PFSK-1 (cell line): ENCODE measurements around the gene BFSP1.

Source experiments
- FOXP2 ChIP-seq: optimal IDR thresholded peaks from 2 replicates; pipeline ENCODE3; 2011; ENCODE audit warnings: borderline replicate concordance, control low read depth, inconsistent platforms; ENCODE audit not compliant: insufficient read depth; ENCODE audit errors: extremely low read length, extremely low read depth
- POLR2AphosphoS5 ChIP-seq: IDR thresholded peaks from 2 replicates; pipeline ENCODE4 v1.6.1; 2012; ENCODE audit warnings: low read depth, mild to moderate bottlenecking, control low read depth, low read length, moderate library complexity
- SIN3A ChIP-seq: IDR thresholded peaks from 2 replicates; pipeline ENCODE4 v1.6.1; 2012; ENCODE audit warnings: mild to moderate bottlenecking, low read length, moderate library complexity, borderline replicate concordance; ENCODE audit not compliant: insufficient read depth
- TAF1 ChIP-seq: IDR thresholded peaks from 2 replicates; pipeline ENCODE4 v1.6.1; 2012; ENCODE audit warnings: low read length, control low read depth, borderline replicate concordance; ENCODE audit not compliant: insufficient read depth
- TF ChIP-seq, protein P1 (sequence below), 2 experiments: IDR thresholded peaks; 2 replicates each; pipeline versions ENCODE4 v1.6.1 to v1.8.0; 2011 to 2012; ENCODE audit warnings: low read depth in 2 of 2, low read length in 2 of 2, control low read depth in 1 of 2, inconsistent platforms in 1 of 2, mild to moderate bottlenecking in 1 of 2, moderate library complexity in 1 of 2; ENCODE audit not compliant: insufficient read depth in 1 of 2

Gene BFSP1

GRCh38 chr20:17473659-17474058 is 57.5 kb downstream of the BFSP1 start:
- TF ChIP-seq SIN3A: no peak

- no peak for TF ChIP-seq TAF1
- TF ChIP-seq FOXP2: no peak
- TF ChIP-seq SIN3A: no peak
These were observed 59.5 kb downstream of the BFSP1 start for GRCh38 chr20:17471606-17472187.

DNA sequence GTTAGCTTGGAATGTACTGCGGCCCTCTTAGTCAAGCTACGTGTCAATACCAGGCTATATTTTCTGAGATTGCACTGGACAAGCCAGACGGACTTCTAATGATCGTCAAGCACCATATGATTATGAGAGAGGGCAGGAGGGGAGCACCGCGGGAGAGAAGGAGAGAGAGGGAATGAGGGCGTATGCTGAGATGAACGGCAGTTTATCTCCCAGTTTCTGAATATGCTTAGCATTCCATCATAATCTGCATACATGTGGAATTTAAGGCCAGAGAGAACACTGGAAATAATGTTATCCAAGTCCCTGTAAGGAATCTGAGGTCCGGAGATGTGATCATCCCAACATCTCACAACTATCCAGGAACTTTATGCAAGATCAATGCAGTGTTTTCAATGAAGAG is 60.2 kb downstream of the BFSP1 start:
- TF ChIP-seq, protein P1, sequence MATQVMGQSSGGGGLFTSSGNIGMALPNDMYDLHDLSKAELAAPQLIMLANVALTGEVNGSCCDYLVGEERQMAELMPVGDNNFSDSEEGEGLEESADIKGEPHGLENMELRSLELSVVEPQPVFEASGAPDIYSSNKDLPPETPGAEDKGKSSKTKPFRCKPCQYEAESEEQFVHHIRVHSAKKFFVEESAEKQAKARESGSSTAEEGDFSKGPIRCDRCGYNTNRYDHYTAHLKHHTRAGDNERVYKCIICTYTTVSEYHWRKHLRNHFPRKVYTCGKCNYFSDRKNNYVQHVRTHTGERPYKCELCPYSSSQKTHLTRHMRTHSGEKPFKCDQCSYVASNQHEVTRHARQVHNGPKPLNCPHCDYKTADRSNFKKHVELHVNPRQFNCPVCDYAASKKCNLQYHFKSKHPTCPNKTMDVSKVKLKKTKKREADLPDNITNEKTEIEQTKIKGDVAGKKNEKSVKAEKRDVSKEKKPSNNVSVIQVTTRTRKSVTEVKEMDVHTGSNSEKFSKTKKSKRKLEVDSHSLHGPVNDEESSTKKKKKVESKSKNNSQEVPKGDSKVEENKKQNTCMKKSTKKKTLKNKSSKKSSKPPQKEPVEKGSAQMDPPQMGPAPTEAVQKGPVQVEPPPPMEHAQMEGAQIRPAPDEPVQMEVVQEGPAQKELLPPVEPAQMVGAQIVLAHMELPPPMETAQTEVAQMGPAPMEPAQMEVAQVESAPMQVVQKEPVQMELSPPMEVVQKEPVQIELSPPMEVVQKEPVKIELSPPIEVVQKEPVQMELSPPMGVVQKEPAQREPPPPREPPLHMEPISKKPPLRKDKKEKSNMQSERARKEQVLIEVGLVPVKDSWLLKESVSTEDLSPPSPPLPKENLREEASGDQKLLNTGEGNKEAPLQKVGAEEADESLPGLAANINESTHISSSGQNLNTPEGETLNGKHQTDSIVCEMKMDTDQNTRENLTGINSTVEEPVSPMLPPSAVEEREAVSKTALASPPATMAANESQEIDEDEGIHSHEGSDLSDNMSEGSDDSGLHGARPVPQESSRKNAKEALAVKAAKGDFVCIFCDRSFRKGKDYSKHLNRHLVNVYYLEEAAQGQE (IDR thresholded peaks at IDR 0.05; ENCODE audit: insufficient read depth in 1 of 2, low read depth in 2 of 2, low read length in 2 of 2): no peak
- no peak for TF ChIP-seq POLR2AphosphoS5

DNA sequence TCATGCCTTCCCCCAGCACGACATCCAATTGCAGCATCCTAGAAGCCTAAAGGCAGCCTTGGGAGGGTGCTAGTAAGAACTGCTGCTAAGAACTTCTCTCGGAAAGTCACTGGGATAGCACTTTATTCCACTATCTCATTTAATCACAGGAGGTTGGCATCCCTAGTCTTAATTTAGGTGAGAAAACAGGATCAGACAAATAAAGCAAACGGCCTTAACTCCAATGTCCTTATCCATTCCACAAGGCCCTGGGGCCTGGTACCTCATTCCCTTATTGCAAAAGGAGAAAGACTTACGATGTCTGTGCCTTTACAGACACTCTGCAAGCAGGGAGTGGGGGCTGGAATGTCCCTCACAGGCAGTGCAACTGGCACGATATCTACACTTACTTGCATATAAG is 60.7 kb downstream of the BFSP1 start:
- TF ChIP-seq, protein P1 (IDR thresholded peaks at IDR 0.05; ENCODE audit: insufficient read depth in 1 of 2, low read depth in 2 of 2, low read length in 2 of 2): no peak
- TF ChIP-seq POLR2AphosphoS5: no peak

DNA sequence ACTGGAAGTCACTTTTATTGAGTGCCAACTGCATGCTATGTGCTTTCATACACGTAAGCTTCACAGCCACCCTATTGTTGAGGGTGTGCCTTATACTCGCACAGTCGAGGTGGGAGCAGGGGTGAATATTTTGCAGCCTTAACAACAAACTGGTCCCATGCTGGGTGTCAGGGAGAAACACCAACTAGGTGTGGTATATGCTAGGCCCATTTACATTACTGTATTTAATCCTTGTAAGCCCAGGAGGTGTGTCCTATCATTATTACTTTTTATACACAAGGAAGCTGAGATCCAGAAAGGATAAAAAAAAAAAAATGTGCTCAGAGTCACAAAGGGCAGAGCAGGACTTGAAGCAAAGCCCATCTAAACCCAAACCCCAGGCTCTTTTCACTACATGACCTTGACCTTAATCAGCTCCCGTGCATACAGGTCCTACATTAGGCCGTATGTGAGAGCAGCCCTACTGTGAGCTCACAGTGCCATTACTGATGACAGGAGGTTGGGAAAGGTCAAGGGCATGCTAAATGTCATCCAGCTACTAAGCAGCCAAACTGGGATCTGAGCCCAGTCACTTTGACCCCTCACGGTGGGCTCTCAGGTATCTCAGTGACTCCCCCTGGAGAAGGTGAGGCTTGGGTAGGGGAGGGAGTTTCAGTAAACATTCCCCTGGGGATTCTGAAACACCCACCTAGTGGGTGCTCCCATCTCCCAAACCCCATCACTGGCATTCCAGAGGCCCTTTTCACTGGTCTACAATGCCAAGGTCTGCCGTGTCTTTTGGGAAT is 61.7 kb downstream of the BFSP1 start:
- TF ChIP-seq, protein P1 (IDR thresholded peaks at IDR 0.05; ENCODE audit: insufficient read depth in 1 of 2, low read depth in 2 of 2, low read length in 2 of 2): no peak
- no peak for TF ChIP-seq SIN3A
- no peak for TF ChIP-seq POLR2AphosphoS5
- TF ChIP-seq FOXP2: no peak
- no peak for TF ChIP-seq TAF1

GRCh38 chr20:17468073-17468840 is 62.9 kb downstream of the BFSP1 start:
- TF ChIP-seq SIN3A (no peak), TAF1 (no peak), POLR2AphosphoS5 (no peak)
- TF ChIP-seq, protein P1 (IDR thresholded peaks at IDR 0.05; ENCODE audit: insufficient read depth in 1 of 2, low read depth in 2 of 2, low read length in 2 of 2): no peak
